HG02981 (cell line): ENCODE data around the gene BEND6.
A peak's percentile ranks its signal among the peaks of the same experiment; 100 is the strongest.

Experiments
- ATAC-seq: cut with Tn5 transposase; IDR thresholded peaks from one replicate; pipeline ENCODE4 v1.9.1; 2021; ENCODE audit warnings: mild to moderate bottlenecking, moderate library complexity; ENCODE audit not compliant: unreplicated experiment

Gene BEND6, protein sequence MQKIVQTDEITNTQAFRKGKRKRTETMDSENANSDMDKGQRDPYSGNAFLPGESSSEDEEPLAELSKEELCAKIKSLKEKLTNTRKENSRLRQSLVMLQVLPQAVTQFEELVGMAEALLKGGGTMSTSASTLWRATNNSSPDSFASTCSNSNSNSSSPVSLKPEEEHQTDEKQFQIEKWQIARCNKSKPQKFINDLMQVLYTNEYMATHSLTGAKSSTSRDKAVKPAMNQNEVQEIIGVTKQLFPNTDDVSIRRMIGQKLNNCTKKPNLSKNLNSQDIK

GRCh38 chr6:56954403-56955170 is at the start of gene BEND6:
TSS of gene BEND6 (plus strand) at chr6:56955107. CDS start at chr6:56981811, 26,704 bp downstream.
- peak; percentile 33 for ATAC-seq

GRCh38 chr6:56905378-56905777 is 49.5 kb upstream of the BEND6 start:
- ATAC-seq = no peak

DNA sequence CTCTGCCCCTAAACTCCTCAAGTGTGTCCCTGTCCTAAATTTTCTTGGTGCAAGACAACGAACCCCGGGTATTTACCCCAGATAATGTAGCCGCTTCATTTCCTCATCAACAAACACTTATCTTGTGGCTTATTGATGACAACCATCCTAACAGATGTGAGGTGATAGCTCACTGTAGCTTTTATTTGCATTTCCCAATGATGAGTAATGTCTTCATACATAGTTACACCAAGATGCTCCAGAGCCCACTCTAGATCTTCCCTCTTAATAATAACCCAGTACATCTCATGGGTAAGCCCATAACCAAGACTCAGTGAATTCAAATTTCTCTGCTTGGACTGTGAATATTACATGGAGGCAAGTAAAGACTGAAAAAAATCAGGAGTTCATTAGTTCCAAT is 48.2 kb upstream of the BEND6 start:
- ATAC-seq = no peak

DNA sequence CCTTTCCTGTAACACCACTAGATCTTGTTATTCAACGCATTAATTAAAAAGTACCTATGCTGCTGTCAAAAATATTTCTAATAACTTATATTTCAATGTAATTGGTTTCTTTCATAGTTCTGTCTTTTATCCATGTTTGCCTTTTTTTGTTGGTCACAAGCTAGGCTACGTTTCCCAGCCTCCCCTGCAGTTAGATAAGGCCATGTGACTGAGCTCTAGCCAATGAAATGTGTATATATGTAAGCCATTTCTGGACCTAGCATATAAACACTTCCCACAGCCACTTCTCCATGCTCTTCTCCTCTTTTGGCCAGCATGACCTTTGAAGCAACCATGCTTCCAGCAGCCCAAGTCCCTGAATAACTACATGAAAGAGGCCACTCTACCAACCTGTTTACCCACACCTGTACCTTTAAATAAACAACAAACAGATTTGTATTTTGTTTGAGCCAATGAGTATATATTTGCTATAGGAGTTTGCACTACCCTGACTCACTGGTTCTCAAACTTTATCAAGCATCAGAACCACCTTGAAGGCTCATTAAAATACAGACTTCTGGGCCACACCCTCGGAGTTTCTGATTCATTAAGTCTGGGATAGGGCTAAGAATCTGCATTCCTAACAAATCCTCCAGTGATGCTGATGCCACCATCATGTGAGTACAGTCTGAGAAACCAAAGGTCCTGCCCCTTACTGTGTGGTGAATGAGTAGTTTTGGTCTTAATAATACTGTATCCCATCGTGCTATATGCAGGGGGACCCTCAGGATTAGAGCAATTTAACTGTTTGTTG is 45.6 kb upstream of the BEND6 start:
- ATAC-seq = no peak

GRCh38 chr6:56911847-56912246 is 43.1 kb upstream of the BEND6 start:
- ATAC-seq = no peak

- ATAC-seq = no peak
Observed at GRCh38 chr6:56913285-56914074, 41.4 kb upstream of the BEND6 start.

DNA sequence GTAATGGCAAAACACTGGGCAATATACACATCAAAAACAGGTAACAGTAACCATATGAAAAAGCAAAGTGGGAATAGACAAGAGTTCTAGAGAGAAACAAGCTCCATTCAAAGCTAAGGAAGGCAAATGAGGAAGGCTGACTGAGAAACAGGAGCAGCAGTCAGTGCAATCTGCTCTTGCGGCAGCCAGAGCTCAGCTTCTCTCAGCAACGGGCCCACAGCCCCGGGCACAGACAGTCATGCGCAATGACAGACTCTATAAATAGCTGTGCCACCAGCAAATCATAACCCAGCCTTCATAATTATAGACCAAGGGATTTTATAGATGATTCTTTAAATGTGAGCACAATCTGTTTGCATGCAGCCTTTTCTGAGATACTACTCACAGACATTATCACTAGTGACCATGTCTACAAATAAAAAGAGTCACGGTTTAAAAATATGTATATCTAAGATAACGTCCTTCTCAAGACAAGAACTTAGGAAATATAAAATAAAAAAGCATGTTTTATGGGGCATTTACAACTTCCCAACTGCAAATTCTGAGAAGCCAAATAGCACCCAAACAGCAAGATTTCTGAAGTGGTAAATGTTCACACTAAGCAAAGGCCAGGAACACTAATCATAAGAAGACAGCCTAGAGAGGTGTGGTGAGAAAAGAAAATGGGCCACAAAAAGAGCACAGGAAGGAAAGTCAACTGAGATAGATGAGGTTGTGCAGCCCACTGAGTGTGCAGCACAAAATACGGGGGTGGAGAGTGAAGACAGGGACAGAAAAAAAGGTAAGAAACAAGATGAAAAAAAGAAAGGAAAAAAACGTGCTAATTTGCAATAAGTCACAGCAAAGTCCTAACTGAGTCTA is 39.9 kb upstream of the BEND6 start:
- ATAC-seq = no peak

GRCh38 chr6:56915832-56916231 is 39.1 kb upstream of the BEND6 start:
- ATAC-seq = no peak

DNA sequence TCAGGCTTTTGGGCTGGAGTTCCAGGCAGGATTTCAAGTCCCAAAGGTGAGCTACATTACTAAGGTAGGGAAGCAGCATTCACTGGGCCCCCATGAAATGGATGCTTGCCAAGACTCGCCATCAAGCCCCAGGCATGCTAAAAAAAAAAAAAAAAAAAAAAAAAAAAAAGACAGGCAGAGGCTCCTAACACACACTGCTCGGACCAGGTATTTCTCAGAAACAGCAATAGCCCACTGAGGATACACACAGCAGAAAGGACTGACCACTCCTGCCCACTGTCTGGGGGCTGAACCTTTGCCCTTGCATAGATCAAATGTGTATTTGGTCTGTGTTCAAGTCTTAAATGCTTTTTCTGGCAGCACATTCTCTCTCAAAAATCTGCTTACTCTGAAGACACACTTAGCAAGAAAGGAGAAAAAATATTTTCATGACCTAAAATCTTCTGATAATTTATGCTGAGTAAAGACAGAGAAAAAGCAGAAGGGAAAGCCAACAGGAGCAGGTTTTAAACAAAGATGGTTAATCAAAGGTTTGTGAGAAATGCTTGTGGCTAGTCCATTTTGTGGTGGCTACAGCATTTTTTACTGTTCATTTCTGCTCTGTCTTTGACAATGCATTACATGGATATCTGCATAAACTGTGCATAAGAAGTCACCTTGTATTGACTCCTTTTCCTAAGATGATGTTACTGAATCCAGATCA is 37.9 kb upstream of the BEND6 start:
- no peak for ATAC-seq

DNA sequence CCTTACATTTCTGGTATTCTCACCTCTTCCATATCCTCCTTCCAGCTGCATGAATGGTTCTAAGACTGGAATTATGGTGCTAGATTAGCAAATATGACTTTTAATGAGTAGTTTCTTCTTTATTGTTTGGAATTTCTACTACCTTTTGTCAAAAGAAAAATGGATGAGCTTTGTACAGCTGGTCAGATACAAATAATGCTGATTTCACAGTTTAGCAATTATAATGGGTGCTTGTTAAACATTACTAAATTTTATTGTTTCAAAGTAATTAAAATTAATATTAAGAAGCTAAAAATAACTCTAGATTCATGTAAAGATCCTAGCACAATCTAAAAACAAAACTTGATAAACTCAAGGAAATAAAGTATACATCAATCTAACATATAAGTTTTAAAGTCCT is 32.3 kb upstream of the BEND6 start:
- ATAC-seq = no peak

- ATAC-seq = no peak
Observed at GRCh38 chr6:56923565-56923964, 31.3 kb upstream of the BEND6 start.

DNA sequence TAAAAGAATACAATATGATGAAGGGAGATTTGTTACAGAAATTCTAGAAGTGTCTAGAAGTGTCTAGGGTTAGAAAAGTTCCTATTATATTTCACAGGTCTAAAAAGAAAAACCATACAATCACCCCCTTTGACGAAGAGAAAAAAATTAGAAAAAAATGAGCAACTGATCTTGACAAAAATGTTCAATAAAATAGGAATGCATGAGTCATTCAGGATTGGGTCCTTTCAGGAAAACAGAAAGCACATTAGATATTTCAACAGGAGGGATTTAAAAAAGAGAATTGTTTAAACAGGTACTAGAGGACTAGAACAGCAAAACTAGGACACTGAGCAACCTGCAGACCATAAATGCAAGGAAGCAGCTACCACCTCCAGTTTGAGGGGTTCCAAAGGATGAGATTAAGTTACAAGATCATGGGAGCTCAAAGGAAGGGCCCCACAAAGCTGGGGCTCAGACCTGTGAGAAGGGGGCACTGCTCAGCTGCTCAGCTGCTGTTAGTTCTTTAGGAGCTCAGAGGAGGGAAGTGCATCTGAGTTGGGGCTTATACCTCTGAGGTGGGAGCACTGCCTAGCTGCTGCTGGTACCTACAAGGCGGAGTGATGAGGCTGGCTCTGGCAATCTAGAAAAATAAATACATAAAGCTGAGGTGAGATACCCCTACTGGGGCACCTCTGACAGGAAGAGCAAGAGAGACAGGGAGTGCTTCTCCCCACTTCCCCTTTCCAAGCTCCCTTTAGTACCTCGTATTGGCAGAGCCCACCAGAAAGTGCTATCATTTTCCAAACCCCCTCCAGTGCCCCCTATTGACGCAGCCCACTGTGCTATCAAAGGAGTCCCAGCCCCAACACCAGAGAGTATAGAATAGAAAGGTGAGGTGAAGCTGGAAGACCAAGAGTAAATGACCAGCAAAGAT is 27.1 kb upstream of the BEND6 start:
- ATAC-seq = no peak

DNA sequence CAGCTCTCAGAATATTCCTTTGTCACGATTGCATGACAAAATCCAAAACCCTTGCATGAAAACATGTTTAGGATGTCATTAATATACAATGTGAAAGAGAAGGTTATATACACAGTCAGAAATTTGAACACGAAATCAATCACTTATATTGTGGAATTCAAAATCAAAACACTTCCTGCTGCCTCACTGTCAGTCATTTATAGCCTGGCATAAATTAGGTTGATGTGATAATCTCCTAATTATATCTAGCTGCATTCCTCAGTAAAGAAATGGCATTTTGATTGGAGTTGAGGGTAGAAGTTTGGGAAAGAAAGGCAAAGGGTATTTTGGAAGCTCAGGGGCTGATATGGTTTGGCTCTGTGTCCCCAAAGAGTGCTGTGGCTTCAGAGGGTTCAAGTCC is 24.1 kb upstream of the BEND6 start:
- ATAC-seq = no peak

GRCh38 chr6:56932910-56933477 is 21.9 kb upstream of the BEND6 start:
- no peak for ATAC-seq

DNA sequence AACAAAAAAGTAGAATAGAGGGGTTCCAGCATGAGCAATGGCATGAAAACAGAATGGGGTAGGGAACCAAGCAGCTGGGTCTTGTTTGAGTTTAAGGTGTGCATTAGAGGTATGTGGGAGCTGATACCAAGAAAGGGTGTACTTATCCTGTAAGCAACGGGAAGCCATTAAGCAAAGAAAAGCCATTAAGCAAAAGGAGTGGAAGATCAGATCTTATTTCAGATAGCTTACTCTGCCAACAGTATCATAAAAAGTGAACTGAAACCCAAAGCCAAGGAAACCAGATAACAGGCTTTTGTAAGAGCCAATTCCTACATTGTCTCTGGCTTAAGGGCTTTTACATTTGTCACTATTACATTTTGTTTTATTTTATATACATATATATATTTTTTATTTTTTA is 21.3 kb upstream of the BEND6 start:
- ATAC-seq = peak; percentile 47

DNA sequence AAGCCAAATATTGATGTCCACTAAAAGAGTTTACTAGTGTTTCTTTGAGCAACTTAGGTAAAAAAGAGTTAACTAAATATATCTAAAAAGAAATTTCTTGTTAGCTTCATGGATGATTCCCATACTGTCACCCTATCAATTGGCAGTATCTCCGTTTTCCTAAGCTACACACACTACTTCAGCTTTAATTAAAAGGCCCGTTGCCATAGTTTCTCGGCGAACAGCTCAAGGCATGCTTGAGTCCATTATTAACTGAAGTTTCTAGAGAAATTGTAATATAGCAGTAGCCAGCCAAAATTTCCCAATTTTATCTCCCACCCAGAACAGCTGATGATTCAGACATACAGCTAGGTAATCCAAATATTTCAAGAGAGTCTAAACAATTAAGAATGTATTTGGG is 20.0 kb upstream of the BEND6 start:
- ATAC-seq = no peak

GRCh38 chr6:56936466-56936865 is 18.4 kb upstream of the BEND6 start:
- ATAC-seq = no peak

DNA sequence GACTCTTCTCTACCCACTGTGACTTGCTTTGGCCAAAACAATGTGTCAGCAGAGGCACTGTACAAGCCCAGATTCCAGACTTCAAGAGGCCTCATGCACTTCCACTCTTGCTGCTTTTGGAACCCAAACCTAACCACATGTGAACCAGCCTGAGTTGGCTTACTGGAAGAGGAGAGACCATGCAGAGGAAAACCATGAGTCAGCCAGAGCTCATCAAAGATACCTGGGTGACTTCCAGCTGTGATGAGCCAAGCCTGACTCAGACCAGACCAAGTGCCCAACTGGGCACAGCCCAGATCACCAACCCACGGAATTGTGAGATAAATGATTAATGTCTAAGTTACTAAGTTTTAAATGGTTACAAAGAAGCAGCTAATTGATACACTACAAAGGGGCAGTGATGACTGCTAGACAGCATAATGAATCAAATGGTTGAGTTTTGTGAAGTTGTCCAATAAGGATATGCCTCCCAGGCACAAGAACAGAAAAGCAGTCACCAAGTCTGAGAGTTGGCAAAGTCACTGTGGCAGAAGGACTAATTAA is 16.2 kb upstream of the BEND6 start:
- no peak for ATAC-seq
